Measurements from ENCODE around the gene FBXW4.

Gene FBXW4

GRCh38 chr10:101587725-101588653 lies 107.0 kb downstream of the FBXW4 start, which contains the start of the genes DPCD and POLL:
Gene DPCD, plus strand, starts transcription at chr10:101588321. Its CDS starts 16 bp downstream, at chr10:101588337.
Gene POLL, minus strand, starts transcription at chr10:101588257. Its CDS starts 897 bp downstream, at chr10:101587360.
- TF ChIP-seq, protein P1, sequence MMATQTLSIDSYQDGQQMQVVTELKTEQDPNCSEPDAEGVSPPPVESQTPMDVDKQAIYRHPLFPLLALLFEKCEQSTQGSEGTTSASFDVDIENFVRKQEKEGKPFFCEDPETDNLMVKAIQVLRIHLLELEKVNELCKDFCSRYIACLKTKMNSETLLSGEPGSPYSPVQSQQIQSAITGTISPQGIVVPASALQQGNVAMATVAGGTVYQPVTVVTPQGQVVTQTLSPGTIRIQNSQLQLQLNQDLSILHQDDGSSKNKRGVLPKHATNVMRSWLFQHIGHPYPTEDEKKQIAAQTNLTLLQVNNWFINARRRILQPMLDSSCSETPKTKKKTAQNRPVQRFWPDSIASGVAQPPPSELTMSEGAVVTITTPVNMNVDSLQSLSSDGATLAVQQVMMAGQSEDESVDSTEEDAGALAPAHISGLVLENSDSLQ (IDR thresholded peaks at IDR 0.05), result peak; percentile 50
- TF ChIP-seq HDGF (IDR thresholded peaks at IDR 0.05; ENCODE audit: borderline replicate concordance), result no peak
- CTCF ChIA-PET, result interaction anchor here (0.6 to 1.2 kb wide), 4 partner anchors 15 to 527 kb away, joined by 3 to 5 read pairs (median 3); no protein-coding TSS in a partner anchor
- DNase-seq (ENCODE audit: extremely low spot score), result peak; percentile 99
- POLR2A ChIA-PET, result interaction anchor here (0.9 to 1.7 kb wide), 4 partner anchors 11 to 193 kb away, joined by 3 to 10 read pairs (median 4); no protein-coding TSS in a partner anchor

GRCh38 chr10:101585841-101586240 lies 109.1 kb downstream of the FBXW4 start:
- DNase-seq (ENCODE audit: extremely low spot score), result no peak
- TF ChIP-seq ZNF384 (IDR thresholded peaks at IDR 0.05), result no peak
- no peak for TF ChIP-seq HDGF (IDR thresholded peaks at IDR 0.05; ENCODE audit: borderline replicate concordance)
- no peak for TF ChIP-seq FOXK2 (IDR thresholded peaks at IDR 0.05)
- no peak for TF ChIP-seq TARDBP (IDR thresholded peaks at IDR 0.05)
- TF ChIP-seq, protein P1 (IDR thresholded peaks at IDR 0.05), result no peak
- TF ChIP-seq FOXM1 (IDR thresholded peaks at IDR 0.05; ENCODE audit: borderline replicate concordance), result no peak
- TF ChIP-seq ELF4 (IDR thresholded peaks at IDR 0.05), result no peak
- no peak for TF ChIP-seq NFRKB (IDR thresholded peaks at IDR 0.05)
- TF ChIP-seq FOXA1 (IDR thresholded peaks at IDR 0.05), result no peak
- CTCF ChIA-PET, result interaction anchor here (0.6 kb wide), 1 partner anchor 327 kb away, joined by 4 read pairs; no protein-coding TSS in a partner anchor
- POLR2A ChIA-PET, result no interaction called here

- no peak for DNase-seq (ENCODE audit: extremely low spot score)
- ChIA-PET CTCF (no interaction called here), POLR2A (interaction anchor here (1.5 kb wide), 1 partner anchor 288 kb away, joined by 3 read pairs; no protein-coding TSS in a partner anchor)
- TF ChIP-seq FOXK2 (IDR thresholded peaks at IDR 0.05), result no peak
- no peak for TF ChIP-seq FOXM1 (IDR thresholded peaks at IDR 0.05; ENCODE audit: borderline replicate concordance)
- no peak for TF ChIP-seq ARNT (IDR thresholded peaks at IDR 0.05)
- TF ChIP-seq ELF4 (IDR thresholded peaks at IDR 0.05), result no peak
Measured at GRCh38 chr10:101580486-101581399, 114.2 kb downstream of the FBXW4 start.

DNA sequence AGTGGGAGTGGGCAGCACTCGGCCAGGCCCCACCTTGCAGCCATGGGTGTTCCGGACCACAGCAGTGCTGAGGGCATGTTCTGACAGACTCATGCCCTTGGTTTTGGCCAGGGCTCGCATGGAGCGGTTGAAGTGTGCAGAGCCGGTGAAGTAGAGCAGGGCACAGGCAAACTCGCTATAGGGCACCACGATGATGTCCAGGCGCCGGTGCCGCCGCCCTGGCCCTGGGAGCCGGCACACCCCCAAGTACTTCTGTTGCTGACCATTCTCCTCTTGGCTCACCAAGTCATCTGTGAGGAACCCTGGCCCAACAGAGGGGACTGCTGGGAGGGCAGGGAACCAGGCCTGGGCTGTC lies 115.5 kb downstream of the FBXW4 start:
- DNase-seq (ENCODE audit: extremely low spot score), result no peak
- POLR2A ChIA-PET, result no interaction called here
- TF ChIP-seq BHLHE40 (IDR thresholded peaks at IDR 0.05; ENCODE audit: borderline replicate concordance) (no peak), FOXM1 (IDR thresholded peaks at IDR 0.05; ENCODE audit: borderline replicate concordance) (no peak), CTBP1 (IDR thresholded peaks at IDR 0.05; ENCODE audit: borderline replicate concordance) (no peak), ZNF384 (IDR thresholded peaks at IDR 0.05) (no peak), FOXA1 (IDR thresholded peaks at IDR 0.05) (no peak), ARNT (IDR thresholded peaks at IDR 0.05) (no peak), SP1 (IDR thresholded peaks at IDR 0.05) (no peak), HDGF (IDR thresholded peaks at IDR 0.05; ENCODE audit: borderline replicate concordance) (no peak), TARDBP (IDR thresholded peaks at IDR 0.05) (no peak), SUZ12 (IDR thresholded peaks at IDR 0.05) (no peak)
- TF ChIP-seq, protein P1 (IDR thresholded peaks at IDR 0.05), result no peak
- CTCF ChIA-PET, result no interaction called here

DNA sequence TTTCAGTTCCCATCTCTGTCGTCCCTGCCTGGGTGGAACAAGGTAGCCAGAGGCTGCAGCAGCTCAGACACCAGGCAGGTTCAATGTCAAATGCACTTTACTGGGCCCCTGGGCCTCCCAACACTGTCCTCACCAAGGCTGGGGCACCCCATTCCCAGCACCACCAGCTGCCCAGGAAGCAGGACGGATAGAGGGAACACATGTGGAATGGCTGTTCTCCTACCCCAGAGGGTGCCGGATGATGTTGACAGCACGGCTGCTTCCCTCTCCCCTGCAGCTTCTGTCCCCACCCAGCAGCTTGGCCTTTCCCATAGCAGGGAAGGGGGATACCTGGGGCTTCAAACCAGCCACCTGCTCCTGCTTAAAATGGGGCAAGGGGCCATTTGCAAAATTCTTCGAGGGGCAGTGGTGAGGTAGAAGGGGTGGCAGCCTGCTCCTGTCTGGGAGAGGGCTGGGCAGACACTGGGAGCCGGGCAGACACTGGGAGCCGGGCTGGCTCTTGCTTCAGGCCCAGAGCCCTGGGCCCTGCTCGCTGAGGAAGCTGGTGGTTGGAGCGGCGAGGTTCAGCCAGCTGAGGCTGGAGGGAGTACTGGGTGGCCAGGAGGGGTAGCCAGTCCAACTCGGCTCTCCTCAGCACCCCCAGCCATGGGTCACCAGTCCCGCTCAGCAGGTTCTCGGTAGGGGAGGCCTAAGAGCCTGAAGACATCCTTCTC lies 116.0 kb downstream of the FBXW4 start:
- POLR2A ChIA-PET, result interaction anchor here (0.6 kb wide), 1 partner anchor 90 kb away, joined by 3 read pairs; no protein-coding TSS in a partner anchor
- CTCF ChIA-PET, result interaction anchor here (1.0 kb wide), 1 partner anchor 9 kb away, joined by 4 read pairs; no protein-coding TSS in a partner anchor

More for the DNA sequence above, 116.0 kb downstream of the FBXW4 start:
- no peak for TF ChIP-seq HDGF (IDR thresholded peaks at IDR 0.05; ENCODE audit: borderline replicate concordance)
- TF ChIP-seq BHLHE40 (IDR thresholded peaks at IDR 0.05; ENCODE audit: borderline replicate concordance), result no peak
- TF ChIP-seq SP1 (IDR thresholded peaks at IDR 0.05), result no peak
- no peak for TF ChIP-seq FOXK2 (IDR thresholded peaks at IDR 0.05)
- TF ChIP-seq, protein P1 (IDR thresholded peaks at IDR 0.05), result no peak
- no peak for TF ChIP-seq ARNT (IDR thresholded peaks at IDR 0.05)
- no peak for TF ChIP-seq L3MBTL2 (conservative IDR thresholded peaks at IDR 0.05)
- TF ChIP-seq CTBP1 (IDR thresholded peaks at IDR 0.05; ENCODE audit: borderline replicate concordance), result no peak
- TF ChIP-seq LEF1 (IDR thresholded peaks at IDR 0.05; ENCODE audit: borderline replicate concordance), result no peak
- no peak for TF ChIP-seq SUZ12 (IDR thresholded peaks at IDR 0.05)
- no peak for TF ChIP-seq FOXM1 (IDR thresholded peaks at IDR 0.05; ENCODE audit: borderline replicate concordance)
- TF ChIP-seq ZNF384 (IDR thresholded peaks at IDR 0.05), result no peak
- no peak for TF ChIP-seq ELF4 (IDR thresholded peaks at IDR 0.05)
- no peak for TF ChIP-seq TARDBP (IDR thresholded peaks at IDR 0.05)
- TF ChIP-seq NFRKB (IDR thresholded peaks at IDR 0.05), result no peak
- no peak for TF ChIP-seq FOXA1 (IDR thresholded peaks at IDR 0.05)
- DNase-seq (ENCODE audit: extremely low spot score), result no peak

Data from HEK293T (cell line).